Hepatocyte (in vitro differentiated cells): ENCODE measurements around the gene NRXN2.

Experiments used
- CTCF ChIP-seq: fragments of 200-600 bp; sonication (generic); IDR thresholded peaks from 2 replicates; pipeline ENCODE4 v1.5.1; 2016; ENCODE audit warnings: antibody characterized with exemption, mild to moderate bottlenecking; ENCODE audit not compliant: poor library complexity
- EZH2 ChIP-seq: fragments of 200-600 bp; sonication (generic); IDR thresholded peaks from 2 replicates; pipeline ENCODE4 v1.6.1; 2016; ENCODE audit warnings: antibody characterized with exemption, mild to moderate bottlenecking, borderline replicate concordance

DNA sequence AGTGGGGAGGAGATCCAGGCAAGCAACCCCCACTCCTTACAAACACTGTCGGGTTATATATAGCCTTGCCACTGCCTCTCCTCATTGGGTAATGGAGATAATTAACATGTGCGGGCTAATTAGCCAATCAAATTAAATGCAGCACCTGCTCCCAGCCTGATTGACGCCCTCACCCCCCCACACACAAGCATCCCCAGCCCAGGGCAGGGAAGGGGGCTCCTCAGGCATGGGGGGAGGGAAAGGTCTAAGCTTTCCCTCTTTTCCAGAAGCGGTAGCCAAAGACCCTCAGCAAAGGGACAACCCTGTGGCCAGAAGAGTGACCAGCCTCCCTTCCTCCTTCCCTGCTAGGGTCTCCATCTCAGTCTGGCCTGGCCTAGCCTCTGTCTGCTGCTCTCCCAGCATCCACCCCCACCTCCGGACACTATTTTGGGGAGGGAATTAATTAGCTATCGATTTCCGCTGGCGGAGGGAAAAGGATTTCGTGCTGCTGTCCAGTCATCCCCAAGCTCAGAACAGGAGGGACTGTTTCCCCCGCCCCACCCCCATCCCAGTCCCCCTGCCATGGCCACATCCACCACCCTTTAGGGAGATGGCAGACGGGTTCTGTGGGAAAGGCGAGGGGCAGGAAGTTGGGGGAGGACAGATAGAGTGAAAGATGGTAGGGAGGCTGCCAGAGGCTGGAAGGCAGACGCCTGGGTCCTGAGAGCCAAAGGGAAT lies 7.1 kb downstream of the NRXN2 start:
- no peak for TF ChIP-seq EZH2
- no peak for TF ChIP-seq CTCF
